RWPE1 (cell line): ENCODE data around the gene CFAP43.

Experiments used
- CTCF ChIA-PET: fragments of 350-600 bp; sonication (Branson Sonifier 250); formaldehyde crosslinking; extraction: SDS; loops from one replicate; lab custom pipeline; 2021; lab: Yijun Ruan, JAX
- POLR2A ChIA-PET: fragments of 400-600 bp; formaldehyde crosslinking; extraction: SDS; loops from one replicate; lab custom pipeline; 2020; ENCODE audit warnings: antibody characterized with exemption; ENCODE audit not compliant: low non-redundant PET; lab: Yijun Ruan, JAX
- DNase-seq: peaks from one replicate; pipeline ENCODE4 v3.0.0; 2012; ENCODE audit warnings: low spot score
- H3K27ac ChIP-seq: fragments of 450-650 bp; 2 replicates; pipeline ENCODE4 v1.5.1; 2017
- TF ChIP-seq, protein P1 (sequence below): fragments of 450-650 bp; conservative IDR thresholded peaks from 2 replicates; pipeline ENCODE4 v1.5.1; 2017; ENCODE audit warnings: low read depth, mild to moderate bottlenecking

CFAP43 gene

DNA sequence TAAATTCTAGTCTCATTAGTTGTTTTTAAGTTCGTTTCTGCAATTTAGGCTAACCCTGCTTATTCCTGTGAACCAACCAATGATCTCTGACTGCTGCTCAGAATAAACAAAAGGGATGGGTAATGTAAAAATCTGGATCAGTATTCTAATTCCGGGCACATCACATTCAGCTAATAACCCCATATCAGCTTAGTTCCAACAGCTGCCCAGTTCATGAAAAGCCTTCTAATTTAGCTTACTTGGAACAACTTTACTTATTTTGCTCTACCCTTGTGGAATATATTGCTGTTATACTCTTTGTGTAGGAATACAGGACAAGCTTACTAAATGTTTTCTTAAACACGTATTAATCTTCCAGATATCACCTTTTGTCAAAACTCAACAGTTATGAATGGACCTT is 3.6 kb upstream of the CFAP43 start:
- no peak overlapping the region for H3K27ac ChIP-seq
- ChIA-PET CTCF (no interaction called here), POLR2A (no interaction called here)
- TF ChIP-seq, protein P1, sequence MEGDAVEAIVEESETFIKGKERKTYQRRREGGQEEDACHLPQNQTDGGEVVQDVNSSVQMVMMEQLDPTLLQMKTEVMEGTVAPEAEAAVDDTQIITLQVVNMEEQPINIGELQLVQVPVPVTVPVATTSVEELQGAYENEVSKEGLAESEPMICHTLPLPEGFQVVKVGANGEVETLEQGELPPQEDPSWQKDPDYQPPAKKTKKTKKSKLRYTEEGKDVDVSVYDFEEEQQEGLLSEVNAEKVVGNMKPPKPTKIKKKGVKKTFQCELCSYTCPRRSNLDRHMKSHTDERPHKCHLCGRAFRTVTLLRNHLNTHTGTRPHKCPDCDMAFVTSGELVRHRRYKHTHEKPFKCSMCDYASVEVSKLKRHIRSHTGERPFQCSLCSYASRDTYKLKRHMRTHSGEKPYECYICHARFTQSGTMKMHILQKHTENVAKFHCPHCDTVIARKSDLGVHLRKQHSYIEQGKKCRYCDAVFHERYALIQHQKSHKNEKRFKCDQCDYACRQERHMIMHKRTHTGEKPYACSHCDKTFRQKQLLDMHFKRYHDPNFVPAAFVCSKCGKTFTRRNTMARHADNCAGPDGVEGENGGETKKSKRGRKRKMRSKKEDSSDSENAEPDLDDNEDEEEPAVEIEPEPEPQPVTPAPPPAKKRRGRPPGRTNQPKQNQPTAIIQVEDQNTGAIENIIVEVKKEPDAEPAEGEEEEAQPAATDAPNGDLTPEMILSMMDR = no peak
- DNase-seq = no peak

DNA sequence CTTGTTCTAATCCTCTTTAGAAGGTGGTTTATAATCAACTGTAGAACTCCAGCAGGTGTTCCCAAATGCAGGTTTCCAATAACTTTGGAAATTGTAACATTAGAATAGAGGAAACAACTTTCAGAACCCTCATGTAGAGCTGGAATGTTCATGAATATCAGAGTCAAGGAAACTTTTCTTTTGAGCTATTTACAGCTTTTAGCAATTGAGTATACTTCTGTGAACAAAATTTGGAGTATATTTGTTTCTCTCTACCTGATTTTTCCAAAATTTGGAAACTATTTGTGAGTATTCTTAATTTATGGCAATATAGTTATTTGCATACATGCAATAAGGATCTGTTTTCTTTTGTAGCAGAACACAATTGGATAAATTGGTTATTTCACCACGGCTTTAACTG is 2.8 kb upstream of the CFAP43 start:
- ChIA-PET POLR2A (no interaction called here), CTCF (no interaction called here)
- H3K27ac ChIP-seq = no peak overlapping the region
- TF ChIP-seq, protein P1 = no peak
- no peak for DNase-seq

- CTCF ChIA-PET = no interaction called here
- POLR2A ChIA-PET = no interaction called here
- TF ChIP-seq, protein P1 = no peak
- no peak overlapping the region for H3K27ac ChIP-seq
- DNase-seq = no peak
Observed at GRCh38 chr10:104233817-104234216, 1.7 kb upstream of the CFAP43 start.

DNA sequence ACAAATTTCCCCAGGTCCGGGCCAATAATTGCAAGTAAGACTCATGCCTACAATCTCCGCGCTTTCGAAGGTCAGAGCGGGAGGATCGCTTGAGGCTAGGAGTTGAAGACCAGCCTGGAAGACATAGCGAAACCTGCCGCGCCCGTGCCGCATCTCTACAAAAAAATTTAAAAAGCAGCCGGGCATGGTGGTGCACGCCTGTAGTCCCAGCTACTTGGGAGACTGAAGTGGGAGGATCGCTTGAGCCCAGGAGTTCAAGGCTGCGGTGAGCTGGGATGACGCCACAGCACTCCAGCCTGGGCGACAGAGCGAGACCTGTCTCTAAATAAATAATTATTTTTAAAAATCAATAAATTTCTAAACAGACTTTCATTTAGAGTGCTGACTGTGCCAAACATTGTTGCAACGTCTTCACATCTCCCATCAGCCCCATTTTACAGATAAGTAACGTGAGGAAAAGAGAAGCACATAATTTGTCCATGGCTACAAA is 494 bp upstream of the CFAP43 start:
- peak overlapping the region; percentile 79 for H3K27ac ChIP-seq
- CTCF ChIA-PET = no interaction called here
- TF ChIP-seq, protein P1 = no peak
- no peak for DNase-seq
- POLR2A ChIA-PET = no interaction called here

- TF ChIP-seq, protein P1 = no peak
- ChIA-PET CTCF (interaction anchor here (1.1 kb wide), 1 partner anchor 9 kb away, joined by 5 read pairs; no protein-coding TSS in a partner anchor), POLR2A (no interaction called here)
- DNase-seq = no peak
- H3K27ac ChIP-seq = no peak overlapping the region
Observed at GRCh38 chr10:104230490-104230889, 1.7 kb downstream of the CFAP43 start.

DNA sequence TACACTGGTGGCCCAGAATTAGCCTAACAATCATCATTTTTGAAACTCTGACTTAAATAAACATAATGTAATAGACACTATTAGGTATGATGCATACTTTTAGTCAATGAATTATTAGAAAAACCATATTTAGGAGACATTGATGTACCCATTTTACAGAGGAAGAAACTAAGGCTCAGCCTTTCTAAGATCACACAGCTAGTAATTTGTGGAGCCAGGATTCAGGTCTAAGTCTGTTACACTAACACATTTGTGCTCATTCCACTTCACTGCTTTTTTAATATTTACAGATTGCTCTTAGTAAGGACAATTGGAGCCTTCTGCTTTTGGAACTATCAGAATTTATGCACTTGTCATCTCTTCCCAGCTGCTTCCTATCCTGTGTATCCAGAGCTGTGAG is 8.9 kb downstream of the CFAP43 start:
- TF ChIP-seq, protein P1 = no peak
- CTCF ChIA-PET = interaction anchor here (1.0 kb wide), 1 partner anchor 51 kb away, joined by 3 read pairs; no protein-coding TSS in a partner anchor
- POLR2A ChIA-PET = no interaction called here

DNA sequence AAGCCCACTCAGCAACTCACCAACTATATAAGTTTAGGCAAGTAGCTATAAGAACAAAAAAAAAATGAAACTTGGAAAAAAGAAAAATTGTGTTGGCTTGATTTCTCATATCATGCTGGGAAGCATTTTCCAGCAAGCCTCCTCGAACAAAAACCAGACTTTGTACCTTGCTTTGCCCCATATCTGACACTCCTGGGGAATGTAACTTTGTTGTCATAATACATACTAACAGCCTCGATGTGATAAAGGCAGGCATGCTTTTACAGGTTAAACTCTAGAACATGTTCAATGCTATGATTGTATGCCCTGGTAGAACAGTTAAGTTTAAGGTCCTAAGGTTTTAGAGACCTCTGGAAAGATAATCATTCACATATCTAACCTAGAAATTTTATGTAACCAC is 11.6 kb downstream of the CFAP43 start:
- CTCF ChIA-PET = interaction anchor here (1.1 kb wide), 1 partner anchor 9 kb away, joined by 5 read pairs; no protein-coding TSS in a partner anchor
- POLR2A ChIA-PET = no interaction called here

More for the DNA sequence above, 8.9 kb downstream of the CFAP43 start:
- DNase-seq = no peak
- no peak overlapping the region for H3K27ac ChIP-seq

More for the DNA sequence above, 11.6 kb downstream of the CFAP43 start:
- TF ChIP-seq, protein P1 = no peak
- DNase-seq = no peak
- no peak overlapping the region for H3K27ac ChIP-seq
